SK-N-SH (cell line): ENCODE data around the gene ZSWIM8.

Experiments
- CTCF ChIP-seq: fragments of 200-600 bp; sonication (generic); IDR thresholded peaks from 2 replicates; pipeline ENCODE4 v1.6.1; 2017; ENCODE audit warnings: antibody characterized with exemption, mild to moderate bottlenecking, moderate library complexity
- YY1 ChIP-seq: IDR thresholded peaks from 2 replicates; pipeline ENCODE4 v1.4.0; 2012; ENCODE audit warnings: low read depth, mild to moderate bottlenecking

- TF ChIP-seq CTCF (no peak), YY1 (no peak)
Measured at GRCh38 chr10:73779018-73779417, 6.4 kb upstream of the ZSWIM8 start.
